CD4-positive, alpha-beta memory T cell (primary cell): ENCODE results near the gene DAB2. TPM values are rescaled to one million over a fixed set of nuclear protein-coding genes. Genes with fewer than 3 reads are reported as not detected.

Experiments used
- CTCF ChIA-PET: fragments of 350-600 bp; sonication (Branson Sonifier 250); formaldehyde crosslinking; loops from one replicate; lab custom pipeline; 2021; ENCODE audit warnings: inconsistent platforms; ENCODE audit not compliant: partially characterized antibody; lab: Charles Lee
- POLR2A ChIA-PET: fragments of 350-600 bp; sonication (Branson Sonifier 250); formaldehyde crosslinking; loops from one replicate; lab custom pipeline; 2021; ENCODE audit not compliant: partially characterized antibody; lab: Charles Lee
- DNase-seq, 5 donors: peaks; one replicate each; pipeline versions ENCODE4 v3.0.0 to v3.0.0-alpha.2; 2020 to 2022; ENCODE audit warnings: mixed read lengths in 1 of 5
- H3K27ac ChIP-seq: one replicate; pipeline ENCODE4 v1.7.0; 2013; ENCODE audit warnings: low read depth, low read length
- H3K27me3 ChIP-seq: 2 replicates; pipeline ENCODE4 v1.7.0; 2013; ENCODE audit warnings: mild to moderate bottlenecking, low read length, moderate library complexity; ENCODE audit not compliant: insufficient read depth
- H3K36me3 ChIP-seq: 2 replicates; pipeline ENCODE4 v1.7.0; 2013; ENCODE audit warnings: mild to moderate bottlenecking, low read length, moderate library complexity; ENCODE audit not compliant: insufficient read depth
- H3K4me1 ChIP-seq: 2 replicates; pipeline ENCODE4 v1.7.0; 2013; ENCODE audit warnings: mild to moderate bottlenecking, low read length, moderate library complexity; ENCODE audit not compliant: insufficient read depth
- H3K4me3 ChIP-seq, 2 donors: one replicate each; pipeline ENCODE4 v1.7.0; 2013; ENCODE audit warnings: low read length in 2 of 2, mild to moderate bottlenecking in 1 of 2
- H3K9me3 ChIP-seq, 2 donors: one replicate each; pipeline ENCODE4 v1.7.0; 2013; ENCODE audit warnings: low read length in 2 of 2, control low read depth in 1 of 2; ENCODE audit not compliant: control insufficient read depth in 1 of 2
- H3K27ac Mint-ChIP-seq, 7 donors: one replicate each; pipeline ENCODE4 v1.8.0; 2020 to 2021; ENCODE audit warnings: mixed read lengths in 7 of 7, mild to moderate bottlenecking in 6 of 7, inconsistent platforms in 3 of 7, moderate library complexity in 3 of 7
- H3K27me3 Mint-ChIP-seq, 2 donors: one replicate each; pipeline ENCODE4 v1.8.0; 2020 to 2021; ENCODE audit warnings: mixed read lengths in 2 of 2
- H3K36me3 Mint-ChIP-seq, 2 donors: one replicate each; pipeline ENCODE4 v1.8.0; 2020 to 2021; ENCODE audit warnings: mixed read lengths in 2 of 2, inconsistent platforms in 1 of 2, mild to moderate bottlenecking in 1 of 2
- H3K4me1 Mint-ChIP-seq, 4 donors: one replicate each; pipeline ENCODE4 v1.8.0; 2020 to 2021; ENCODE audit warnings: mixed read lengths in 4 of 4, mild to moderate bottlenecking in 1 of 4
- H3K4me3 Mint-ChIP-seq, 8 donors: one replicate each; pipeline ENCODE4 v1.8.0; 2020 to 2021; ENCODE audit warnings: mixed read lengths in 8 of 8, mild to moderate bottlenecking in 7 of 8, moderate library complexity in 6 of 8, inconsistent platforms in 3 of 8
- H3K9me3 Mint-ChIP-seq, 8 donors: one replicate each; pipeline ENCODE4 v1.8.0; 2020 to 2021; ENCODE audit warnings: mixed read lengths in 8 of 8, mild to moderate bottlenecking in 5 of 8, inconsistent platforms in 3 of 8, moderate library complexity in 1 of 8
- intact Hi-C: fragments of 100-400 bp; cut with micrococcal nuclease; formaldehyde crosslinking; loops from one replicate; pipeline ENCODE4 v1.15.1; 2023
- polyA plus RNA-seq, 2 donors: library from polyadenylated mRNA; unstranded; fragments of 300-500 nt; fragmentation: Illumina TruSeq; gene quantifications; one replicate each; pipeline ENCODE4 v1.2.3, GENCODE V29; 2021
- total RNA-seq, 2 experiments: library from RNA; stranded (reverse); gene quantifications; one replicate each; pipeline ENCODE4 v1.2.3, GENCODE V29; 2021

The DAB2 gene
- total and polyA plus RNA-seq, 4 experiments from 2014 or later = 2.3 to 2.9 TPM; not detected in 2

DNA sequence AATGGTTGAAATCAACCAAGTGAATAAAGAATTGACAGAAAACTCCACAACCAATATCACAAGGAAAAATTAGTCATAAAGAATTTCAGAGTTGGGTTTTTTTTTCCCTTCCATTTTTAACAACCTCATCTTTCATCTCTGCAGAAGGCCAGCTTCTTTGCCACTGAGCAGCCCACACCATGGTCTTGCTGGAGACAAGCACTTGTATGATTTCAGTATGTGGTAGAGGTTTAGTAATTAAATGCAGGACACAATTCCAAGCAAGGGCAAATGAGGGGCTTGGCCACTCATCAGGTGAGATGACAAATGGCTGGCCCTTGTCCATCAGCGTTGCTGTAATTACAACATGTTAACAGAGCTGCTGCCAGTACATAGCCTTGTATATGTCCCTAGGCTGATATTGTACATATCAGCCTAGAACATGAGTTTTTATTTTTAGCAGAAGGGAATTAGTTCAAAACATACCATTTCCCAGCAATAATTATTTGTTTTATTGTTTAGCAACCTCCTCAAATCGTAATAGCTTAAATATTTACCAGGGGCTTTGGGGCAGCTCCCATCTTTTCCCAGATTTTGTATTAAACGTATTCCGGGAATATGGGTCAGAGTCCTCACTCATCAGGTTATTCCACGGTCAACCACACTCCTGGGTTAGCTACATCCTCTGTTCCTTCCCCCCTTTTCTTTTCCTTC, 55.5 kb downstream of the DAB2 start:
- intact Hi-C loops = no loop called here
- Mint-ChIP-seq H3K4me3 (no peak overlapping the region), H3K4me1 (peaks cover 0 to 9% (median 8%) of the 10 kb centered on the region in 4 donors), H3K36me3 (peaks cover 0 to 3% of the 10 kb centered on the region in 2 donors), H3K27ac (no peak overlapping the region), H3K27me3 (peaks cover 0 to 5% of the 10 kb centered on the region in 2 donors), H3K9me3 (no peaks in the 10 kb centered on the region)
- no peak for DNase-seq
- POLR2A ChIA-PET = no interaction called here
- H3K36me3 ChIP-seq = no peaks in the 10 kb centered on the region
- CTCF ChIA-PET = no interaction called here
- no peaks in the 10 kb centered on the region for H3K9me3 ChIP-seq
- H3K4me1 ChIP-seq = no peaks in the 10 kb centered on the region
- no peak overlapping the region for H3K27ac ChIP-seq
- H3K27me3 ChIP-seq = no peaks in the 10 kb centered on the region
- H3K4me3 ChIP-seq = no peak overlapping the region

DNA sequence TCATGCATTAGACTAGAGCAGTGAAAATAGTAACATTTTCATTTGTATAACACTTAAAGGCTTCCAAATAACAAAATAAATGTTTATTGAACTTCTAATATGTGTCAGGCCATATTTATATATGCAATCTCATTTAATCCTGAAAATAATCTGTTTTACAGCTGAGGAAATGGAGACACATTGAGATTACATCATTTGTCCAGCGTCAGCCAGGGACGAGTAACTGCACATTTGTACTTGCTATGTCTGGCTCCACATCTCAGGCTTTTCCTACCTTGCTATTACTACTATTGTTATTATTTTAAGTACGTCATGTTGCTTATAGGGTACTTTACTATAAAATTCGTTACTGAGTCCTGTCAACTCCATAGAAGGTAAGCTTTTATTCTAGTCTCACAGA, 56.7 kb downstream of the DAB2 start:
- H3K4me1 ChIP-seq = no peaks in the 10 kb centered on the region
- H3K27ac ChIP-seq = no peak overlapping the region
- no peak overlapping the region for H3K4me3 ChIP-seq
- ChIA-PET CTCF (interaction anchor here (1.6 kb wide), 1 partner anchor 8 kb away, joined by 6 read pairs; no protein-coding TSS in a partner anchor), POLR2A (no interaction called here)
- peaks cover 0 to 5% of the 10 kb centered on the region in 2 donors for H3K27me3 Mint-ChIP-seq
- H3K27me3 ChIP-seq = no peaks in the 10 kb centered on the region
- peaks cover 0 to 9% (median 8%) of the 10 kb centered on the region in 4 donors for H3K4me1 Mint-ChIP-seq
- H3K4me3 Mint-ChIP-seq = no peak overlapping the region
- intact Hi-C loops = no loop called here
- no peaks in the 10 kb centered on the region for H3K9me3 ChIP-seq
- H3K9me3 Mint-ChIP-seq = no peaks in the 10 kb centered on the region
- H3K27ac Mint-ChIP-seq = no peak overlapping the region
- peaks cover 0 to 3% of the 10 kb centered on the region in 2 donors for H3K36me3 Mint-ChIP-seq
- no peak for DNase-seq
- H3K36me3 ChIP-seq = no peaks in the 10 kb centered on the region

DNA sequence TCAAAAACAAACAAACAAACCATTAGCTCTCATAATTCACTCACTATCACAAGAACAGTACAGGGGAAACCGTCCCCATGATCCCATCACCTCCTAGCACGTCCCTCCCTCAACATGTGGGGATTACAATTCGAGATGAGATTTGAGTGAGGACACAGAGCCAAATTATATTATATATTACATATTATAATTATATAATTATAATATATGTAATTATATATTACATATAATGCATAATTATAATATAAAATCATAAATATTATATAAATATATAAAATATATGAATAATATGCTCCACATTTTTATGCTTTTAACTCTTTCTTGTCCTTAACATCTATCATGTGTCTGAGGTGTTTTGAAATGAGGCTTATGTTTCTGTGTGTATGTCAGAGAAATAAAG, 57.1 kb downstream of the DAB2 start:
- H3K9me3 Mint-ChIP-seq = no peaks in the 10 kb centered on the region
- ChIA-PET POLR2A (no interaction called here), CTCF (interaction anchor here (1.6 kb wide), 1 partner anchor 8 kb away, joined by 6 read pairs; no protein-coding TSS in a partner anchor)
- Histone ChIP-seq H3K9me3 (no peaks in the 10 kb centered on the region), H3K36me3 (no peaks in the 10 kb centered on the region), H3K27me3 (no peaks in the 10 kb centered on the region), H3K4me1 (no peaks in the 10 kb centered on the region), H3K4me3 (no peak overlapping the region), H3K27ac (no peak overlapping the region)
- intact Hi-C loops = no loop called here
- H3K27me3 Mint-ChIP-seq = peaks cover 0 to 5% of the 10 kb centered on the region in 2 donors
- DNase-seq = no peak
- peaks cover 0 to 9% (median 8%) of the 10 kb centered on the region in 4 donors for H3K4me1 Mint-ChIP-seq
- H3K4me3 Mint-ChIP-seq = no peak overlapping the region
- peaks cover 0 to 3% of the 10 kb centered on the region in 2 donors for H3K36me3 Mint-ChIP-seq
- no peak overlapping the region for H3K27ac Mint-ChIP-seq

DNA sequence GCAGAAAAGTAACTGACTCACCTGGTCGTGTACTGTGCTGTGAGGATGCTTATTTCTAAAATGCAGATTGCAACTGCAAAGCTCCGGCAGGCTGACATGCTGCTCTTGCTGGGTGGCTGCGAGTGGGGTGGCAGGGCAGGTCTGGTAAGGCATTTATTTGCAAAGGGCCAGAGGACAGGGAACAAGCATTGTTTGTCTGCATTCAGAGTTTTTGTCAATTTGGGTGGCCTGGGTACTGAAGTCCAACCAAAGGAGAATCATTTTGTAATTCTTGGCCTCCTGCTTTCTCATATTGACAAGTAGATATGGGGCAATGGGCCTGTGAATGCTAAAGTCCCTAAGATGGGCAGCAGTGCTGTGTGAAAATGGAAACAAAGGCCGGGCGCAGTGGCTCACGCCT, 60.4 kb downstream of the DAB2 start, which contains the start of gene C9:
Gene C9, minus strand, starts transcription at position 129 of the 400 bp plus-strand sequence. Its CDS starts 31 bp downstream, at position 98.
- POLR2A ChIA-PET = no interaction called here
- H3K9me3 ChIP-seq = no peaks in the 10 kb centered on the region
- peaks cover 0 to 3% of the 10 kb centered on the region in 2 donors for H3K36me3 Mint-ChIP-seq
- no peaks in the 10 kb centered on the region for H3K27me3 ChIP-seq
- intact Hi-C loops = no loop called here
- no peaks in the 10 kb centered on the region for H3K36me3 ChIP-seq
- peaks cover 0 to 2% of the 10 kb centered on the region in 2 donors for H3K27me3 Mint-ChIP-seq
- no peak within 1 kb of the TSS for H3K27ac Mint-ChIP-seq
- no peak for DNase-seq
- no peak within 1 kb of the TSS for H3K4me3 Mint-ChIP-seq
- H3K4me1 Mint-ChIP-seq = peaks cover 0 to 6% (median 0%) of the 10 kb centered on the region in 4 donors
- H3K9me3 Mint-ChIP-seq = peaks cover 0 to under 1% (median 0%) of the 10 kb centered on the region in 8 donors
- H3K4me1 ChIP-seq = no peaks in the 10 kb centered on the region
- no peak within 1 kb of the TSS for H3K27ac ChIP-seq
- no peak within 1 kb of the TSS for H3K4me3 ChIP-seq
- CTCF ChIA-PET = no interaction called here

DNA sequence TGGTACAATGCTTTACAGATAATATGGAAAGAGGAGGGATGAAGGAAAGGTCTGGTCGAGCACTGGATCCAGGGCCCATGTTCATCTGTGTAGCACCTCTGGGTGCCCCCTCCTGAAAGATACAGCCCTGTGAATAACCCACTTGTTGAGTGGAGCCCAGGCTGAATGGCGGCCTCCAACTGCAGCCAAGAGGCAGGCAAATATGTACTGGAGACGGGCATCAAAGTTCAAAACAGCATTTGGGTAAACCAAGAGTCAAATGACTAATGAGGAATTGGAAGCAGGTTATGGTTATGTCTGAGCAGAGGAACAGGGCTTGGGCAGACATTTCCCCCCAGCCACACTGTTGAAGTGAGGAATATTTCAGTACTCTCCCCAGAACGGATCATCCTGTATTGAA, 61.6 kb downstream of the DAB2 start:
- Mint-ChIP-seq H3K36me3 (peaks cover 0 to 3% of the 10 kb centered on the region in 2 donors), H3K4me1 (peaks cover 0 to 6% (median 0%) of the 10 kb centered on the region in 4 donors), H3K9me3 (peaks cover 0 to 3% (median 0%) of the 10 kb centered on the region in 8 donors), H3K27ac (no peak overlapping the region), H3K27me3 (peaks cover 0 to 2% of the 10 kb centered on the region in 2 donors), H3K4me3 (no peak overlapping the region)
- H3K4me3 ChIP-seq = no peak overlapping the region
- no peaks in the 10 kb centered on the region for H3K4me1 ChIP-seq
- no peaks in the 10 kb centered on the region for H3K9me3 ChIP-seq
- intact Hi-C loops = no loop called here
- no peak for DNase-seq
- no peak overlapping the region for H3K27ac ChIP-seq
- H3K36me3 ChIP-seq = no peaks in the 10 kb centered on the region
- POLR2A ChIA-PET = no interaction called here
- H3K27me3 ChIP-seq = no peaks in the 10 kb centered on the region
- CTCF ChIA-PET = interaction anchor here (0.9 to 2.3 kb wide), 2 partner anchors 9 to 13 kb away, joined by 4 to 9 read pairs; no protein-coding TSS in a partner anchor

DNA sequence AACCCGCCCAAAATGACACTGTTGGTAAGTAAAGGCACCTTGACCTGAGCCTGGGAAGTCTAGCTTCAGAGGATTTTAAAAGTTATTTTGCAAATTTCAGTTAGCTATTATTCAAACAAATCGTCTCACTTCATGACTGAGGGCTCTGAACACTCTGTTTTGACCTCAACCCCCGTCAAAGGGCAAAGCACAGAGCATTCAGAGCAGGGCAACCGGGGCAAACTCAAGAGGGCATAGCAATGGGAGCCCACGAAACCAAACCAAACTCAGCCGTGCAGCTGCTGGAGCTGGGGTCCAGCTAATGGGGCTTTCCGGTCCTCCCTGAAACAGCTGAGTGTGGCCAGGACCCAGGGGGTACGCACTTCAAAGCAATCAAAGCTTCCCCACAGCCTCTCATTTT, 62.1 kb downstream of the DAB2 start:
- Histone ChIP-seq H3K4me1 (no peaks in the 10 kb centered on the region), H3K9me3 (no peaks in the 10 kb centered on the region), H3K36me3 (no peaks in the 10 kb centered on the region), H3K4me3 (no peak overlapping the region), H3K27me3 (no peaks in the 10 kb centered on the region), H3K27ac (no peak overlapping the region)
- Mint-ChIP-seq H3K4me1 (peaks cover 0 to 6% (median 0%) of the 10 kb centered on the region in 4 donors), H3K27me3 (peaks cover 0 to 2% of the 10 kb centered on the region in 2 donors), H3K27ac (no peak overlapping the region), H3K36me3 (peaks cover 0 to 3% of the 10 kb centered on the region in 2 donors), H3K9me3 (peaks cover 0 to 3% (median 0%) of the 10 kb centered on the region in 8 donors), H3K4me3 (no peak overlapping the region)
- ChIA-PET POLR2A (no interaction called here), CTCF (interaction anchor here (0.9 to 2.3 kb wide), 2 partner anchors 9 to 14 kb away, joined by 4 to 9 read pairs; no protein-coding TSS in a partner anchor)
- DNase-seq = no peak
- intact Hi-C loops = no loop called here

DNA sequence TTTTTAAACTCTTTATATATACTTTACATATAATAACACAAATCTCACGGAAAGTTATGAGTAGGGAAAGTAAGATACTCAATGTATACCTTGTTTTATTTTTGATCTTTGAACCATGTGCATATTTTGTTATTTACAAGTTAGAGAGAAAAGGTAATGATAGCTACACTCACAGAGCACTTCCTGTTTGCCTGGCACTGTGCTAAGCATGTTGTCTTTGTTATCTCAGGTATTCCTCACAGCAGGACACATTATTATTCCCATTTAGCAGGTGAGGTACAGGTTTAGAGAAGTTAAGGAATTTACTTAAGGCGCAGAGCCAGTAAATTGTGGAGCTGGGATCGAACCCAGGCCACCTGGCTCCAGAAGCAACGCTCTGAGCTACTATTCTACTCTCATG, 63.5 kb downstream of the DAB2 start:
- H3K4me1 Mint-ChIP-seq = peaks cover 0 to 6% (median 0%) of the 10 kb centered on the region in 4 donors
- H3K27me3 ChIP-seq = no peaks in the 10 kb centered on the region
- H3K4me3 Mint-ChIP-seq = no peak overlapping the region
- H3K27ac ChIP-seq = no peak overlapping the region
- peaks cover 0 to 3% (median 0%) of the 10 kb centered on the region in 8 donors for H3K9me3 Mint-ChIP-seq
- no peaks in the 10 kb centered on the region for H3K4me1 ChIP-seq
- H3K4me3 ChIP-seq = no peak overlapping the region
- intact Hi-C loops = no loop called here
- ChIA-PET CTCF (interaction anchor here (1.3 to 2.3 kb wide), 2 partner anchors 11 to 15 kb away, joined by 3 to 9 read pairs; no protein-coding TSS in a partner anchor), POLR2A (no interaction called here)
- no peak for DNase-seq
- H3K36me3 ChIP-seq = no peaks in the 10 kb centered on the region
- H3K9me3 ChIP-seq = no peaks in the 10 kb centered on the region
- peaks cover 0 to under 1% of the 10 kb centered on the region in 2 donors for H3K36me3 Mint-ChIP-seq
- H3K27ac Mint-ChIP-seq = no peak overlapping the region
- H3K27me3 Mint-ChIP-seq = no peaks in the 10 kb centered on the region
